ENCODE results near the gene MAN2B1.

The MAN2B1 gene

GRCh38 chr19:12610540-12611360 is 55.8 kb downstream of the MAN2B1 start, which contains the start of the genes ZNF490 and ZNF791:
TSS of gene ZNF490 (minus strand) at chr19:12610813. CDS start at chr19:12610680, 133 bp downstream.
TSS of gene ZNF791 (plus strand) at chr19:12610920. CDS start at chr19:12611080, 160 bp downstream.
- DNase-seq: peak; percentile 54

- DNase-seq: no peak
Observed at GRCh38 chr19:12607631-12608030, 58.9 kb downstream of the MAN2B1 start.

- DNase-seq: no peak
Observed at GRCh38 chr19:12606796-12607195, 59.7 kb downstream of the MAN2B1 start.

GRCh38 chr19:12603714-12604113 is 62.8 kb downstream of the MAN2B1 start:
- no peak for DNase-seq

- DNase-seq: no peak
Observed at GRCh38 chr19:12597594-12597993, 68.9 kb downstream of the MAN2B1 start.

GRCh38 chr19:12596927-12597548 is 69.5 kb downstream of the MAN2B1 start:
- no peak for DNase-seq
